ENCODE data around the gene DLG2. TPM values are rescaled to one million over a fixed set of nuclear protein-coding genes. Genes with fewer than 3 reads are reported as not detected.

DLG2 gene
- total and polyA plus RNA-seq, 9 of the 15 experiments (the other 6 are each of a cell fraction or from before 2014, with no cell fraction given) = 0.52 to 1.6 (median 0.95) TPM

- no peak for DNase-seq (ENCODE audit: extremely low read depth in 1 of 4, low spot score in 3 of 4)
- no peaks in the 10 kb centered on the region for H3K27me3 ChIP-seq (ENCODE audit: control insufficient read depth in 2 of 2, insufficient read depth in 2 of 2, low read length in 2 of 2)
- no peaks in the 10 kb centered on the region for H4K20me1 ChIP-seq (replicated peaks; ENCODE audit: control insufficient read depth, insufficient read depth, low read length)
- no peak overlapping the region for H2AFZ ChIP-seq (ENCODE audit: low read depth, low read length)
- POLR2A ChIA-PET = no interaction called here
- no peaks in the 10 kb centered on the region for H3K9me1 ChIP-seq (ENCODE audit: control insufficient read depth, insufficient read depth, low read length)
- CTCF ChIA-PET (ENCODE audit: low intra/inter-chr PET ratio) = no interaction called here
- no peaks in the 10 kb centered on the region for H3K79me2 ChIP-seq (ENCODE audit: control insufficient read depth, insufficient read depth, low read length)
- in situ Hi-C loops (cut with MboI) = no loop called here
- intact Hi-C loops (cut with micrococcal nuclease) = no loop called here
- H3K4me2 ChIP-seq (ENCODE audit: insufficient read depth, low read length) = no peak overlapping the region
- H3K36me3 ChIP-seq (ENCODE audit: control insufficient read depth, insufficient read depth, low read length) = no peaks in the 10 kb centered on the region
- no peaks in the 10 kb centered on the region for H3K4me1 ChIP-seq (replicated peaks in 1 of 2; ENCODE audit: control insufficient read depth in 2 of 2, insufficient read depth in 2 of 2, low read length in 2 of 2)
- no peak overlapping the region for H3K4me3 ChIP-seq
- H3K9me3 ChIP-seq (replicated peaks; ENCODE audit: control insufficient read depth, insufficient read depth, low read depth, low read length) = peaks cover 2% of the 10 kb centered on the region
- H3K27ac ChIP-seq (ENCODE audit: extremely low read depth, low read depth, low read length) = no peak overlapping the region
- H3K9ac ChIP-seq (ENCODE audit: insufficient read depth in 1 of 2, low read depth in 2 of 2, low read length in 2 of 2) = no peak overlapping the region
- ATAC-seq = no peak
- no TSS peak for BruUV-seq (replicated peaks)
- no peak for FAIRE-seq
- WGBS (ENCODE audit: insufficient coverage, low coverage, missing lambda C conversion rate) = 3% methylated on average over 2 of the region's 2 CpGs
- TF ChIP-seq NR3C1 (CRISPR knock-in tag; IDR thresholded peaks at IDR 0.05) (no peak), FOXM1 (IDR thresholded peaks at IDR 0.05; ENCODE audit: low read depth) (no peak), FOXM1 (CRISPR knock-in tag; IDR thresholded peaks at IDR 0.05; ENCODE audit: low read depth) (no peak), TFAM (CRISPR knock-in tag; conservative IDR thresholded peaks at IDR 0.05) (no peak), ZBTB34 (CRISPR knock-in tag; IDR thresholded peaks at IDR 0.05) (no peak), TAL1 (IDR thresholded peaks at IDR 0.05) (no peak), ZNF174 (CRISPR knock-in tag; IDR thresholded peaks at IDR 0.05) (no peak), CTCFL (IDR thresholded peaks at IDR 0.05; ENCODE audit: borderline replicate concordance, insufficient read depth, low read depth, low read length, poor library complexity, severe bottlenecking) (no peak), PHTF2 (CRISPR knock-in tag; IDR thresholded peaks at IDR 0.05) (no peak), CEBPZ (IDR thresholded peaks at IDR 0.05; ENCODE audit: borderline replicate concordance, low read depth, low read length) (no peak), KAT8 (IDR thresholded peaks at IDR 0.05; ENCODE audit: low read depth) (no peak), HDGF (IDR thresholded peaks at IDR 0.05) (no peak), SMARCB1 (IDR thresholded peaks at IDR 0.05; ENCODE audit: insufficient read length, low read depth) (no peak), KAT2B (IDR thresholded peaks at IDR 0.05; ENCODE audit: low read depth, low read length) (no peak), EWSR1 (IDR thresholded peaks at IDR 0.05; ENCODE audit: borderline replicate concordance, low read depth, partially characterized antibody) (no peak)
These were observed 394.6 kb downstream of the DLG2 start for GRCh38 chr11:85232559-85232958.

All from K562 (cell line).